OCI-LY3 (cell line): ENCODE measurements around the gene RBM34.

Source experiments
- H2AFZ ChIP-seq: fragments of 200-600, 300-600 bp; shearing (Covaris generic); 2 replicates; pipeline ENCODE4 v1.6.0; 2014; ENCODE audit warnings: antibody characterized with exemption, low read depth, low read length
- H3K27ac ChIP-seq: fragments of 200-600, 300-600 bp; sonication (generic); 2 replicates; pipeline ENCODE4 v1.5.1; 2014; ENCODE audit warnings: mild to moderate bottlenecking, low read length, moderate library complexity, mixed read lengths
- H3K27me3 ChIP-seq: fragments of 200-600, 300-600 bp; sonication (generic); 2 replicates; pipeline ENCODE4 v1.6.1; 2014; ENCODE audit warnings: low read depth, low read length, mixed read lengths
- H3K36me3 ChIP-seq: fragments of 200-600, 300-600 bp; sonication (generic); replicated peaks from 2 replicates; pipeline ENCODE3; 2014; ENCODE audit warnings: low read depth, low read length, mixed read lengths
- H3K4me1 ChIP-seq: fragments of 300-600, 200-600 bp; sonication (generic); 2 replicates; pipeline ENCODE4 v1.6.1; 2014; ENCODE audit warnings: low read length, mixed read lengths
- H3K4me2 ChIP-seq: fragments of 200-600, 300-600 bp; sonication (generic); 2 replicates; pipeline ENCODE4 v1.6.1; 2014; ENCODE audit warnings: low read length, mixed read lengths
- H3K4me3 ChIP-seq: fragments of 300-600, 200-600 bp; sonication (generic); 2 replicates; pipeline ENCODE4 v1.5.1; 2014; ENCODE audit warnings: antibody characterized with exemption, mild to moderate bottlenecking, low read length, moderate library complexity
- H3K79me2 ChIP-seq: fragments of 300-600, 200-600 bp; shearing (Covaris generic); 2 replicates; pipeline ENCODE4 v1.6.1; 2014; ENCODE audit warnings: mild to moderate bottlenecking, low read length, mixed read lengths
- H3K9ac ChIP-seq: fragments of 300-600, 200-600 bp; shearing (Covaris generic); 2 replicates; pipeline ENCODE4 v1.6.0; 2014; ENCODE audit warnings: mild to moderate bottlenecking, low read length, moderate library complexity
- H3K9me3 ChIP-seq: fragments of 200-600, 300-600 bp; shearing (Covaris generic); 2 replicates; pipeline ENCODE4 v1.6.1; 2014; ENCODE audit warnings: low read length, mixed read lengths; ENCODE audit not compliant: insufficient read depth
- H4K20me1 ChIP-seq: fragments of 200-600, 300-600 bp; sonication (generic); 2 replicates; pipeline ENCODE4 v1.6.1; 2016; ENCODE audit warnings: low read length, mixed read lengths; ENCODE audit not compliant: insufficient read depth
- CTCF ChIP-seq: fragments of 200-600, 300-600 bp; sonication (generic); IDR thresholded peaks from 2 replicates; pipeline ENCODE4 v1.5.1; 2014; ENCODE audit warnings: antibody characterized with exemption, low read length, low read depth
- EZH2phosphoT487 ChIP-seq: fragments of 200-600 bp; shearing (Covaris generic); IDR thresholded peaks from 2 replicates; pipeline ENCODE4 v1.6.1; 2018; ENCODE audit warnings: antibody characterized with exemption, mixed run types, low read depth

RBM34 gene

DNA sequence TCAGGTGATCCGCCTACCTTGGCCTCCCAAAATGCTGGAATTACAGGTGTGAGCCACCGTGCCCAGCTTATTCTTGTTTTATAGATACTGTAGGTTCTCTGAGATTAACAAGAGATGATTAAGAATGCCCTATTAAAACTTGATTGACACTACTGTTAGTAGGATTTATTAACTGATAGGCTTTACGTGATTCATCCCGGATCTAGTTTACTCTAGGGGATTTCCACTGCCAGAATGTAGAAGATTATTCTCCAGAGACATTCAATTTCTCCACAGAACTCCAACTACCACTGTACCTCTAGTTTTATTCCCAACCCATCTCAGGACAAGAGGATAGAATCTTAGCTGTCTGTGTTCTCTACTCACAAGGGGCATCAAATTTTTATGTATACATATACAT, 26.3 kb upstream of the RBM34 start:
- no peak overlapping the region for H3K4me3 ChIP-seq
- H3K4me1 ChIP-seq, result no peaks in the 10 kb centered on the region
- 0 out of 2 replicates have a peak, but pooled peaks cover 3% of the 10 kb centered on the region for H4K20me1 ChIP-seq
- no peak overlapping the region for H3K4me2 ChIP-seq
- H3K36me3 ChIP-seq, result peaks cover 26% of the 10 kb centered on the region
- H3K27ac ChIP-seq, result no peak overlapping the region
- H3K9me3 ChIP-seq, result no peaks in the 10 kb centered on the region
- H3K27me3 ChIP-seq, result no peaks in the 10 kb centered on the region
- H3K79me2 ChIP-seq, result no peaks in the 10 kb centered on the region
- no peak for TF ChIP-seq CTCF
- no peak for TF ChIP-seq EZH2phosphoT487
- no peak overlapping the region for H3K9ac ChIP-seq
- no peak overlapping the region for H2AFZ ChIP-seq

DNA sequence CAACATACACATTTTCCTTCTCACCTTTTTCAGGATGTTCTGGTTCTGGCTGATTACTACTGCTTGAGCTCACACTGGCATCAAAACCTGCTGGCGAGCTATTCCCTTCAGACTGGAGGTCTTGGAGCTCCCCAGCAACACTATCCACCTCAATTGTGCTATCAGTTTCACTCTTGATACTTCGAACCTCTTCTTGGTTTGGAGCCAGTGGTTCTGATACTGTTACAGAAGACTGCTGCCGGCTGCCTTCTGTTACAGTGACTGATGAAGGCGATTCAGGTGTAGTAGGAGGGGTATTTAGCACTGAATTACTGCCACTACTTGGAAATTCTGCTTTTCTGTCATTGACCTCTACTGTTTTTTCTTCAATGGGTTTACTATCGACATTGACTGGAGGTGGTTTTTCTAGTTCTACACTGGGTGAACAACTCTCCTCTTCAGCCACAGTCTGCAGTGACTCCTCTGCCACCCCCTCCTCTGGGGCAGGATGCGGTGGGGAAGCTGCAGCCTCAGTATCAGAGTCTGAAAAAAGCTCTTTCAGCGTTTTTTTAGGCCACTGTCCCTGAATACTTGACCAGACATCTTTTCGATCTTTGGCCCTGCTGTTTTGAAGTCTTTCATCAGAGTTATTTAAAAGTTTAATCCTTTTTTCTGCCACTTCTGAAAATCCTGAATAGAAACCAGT, 20.7 kb upstream of the RBM34 start:
- Histone ChIP-seq H3K36me3 (peaks cover 30% of the 10 kb centered on the region), H3K4me3 (no peak overlapping the region), H3K79me2 (0 out of 2 replicates have a peak, but pooled peaks cover 2% of the 10 kb centered on the region), H3K27me3 (no peaks in the 10 kb centered on the region), H3K27ac (no peak overlapping the region), H2AFZ (no peak overlapping the region), H3K9ac (no peak overlapping the region), H3K9me3 (no peaks in the 10 kb centered on the region), H4K20me1 (no peaks in the 10 kb centered on the region), H3K4me1 (no peaks in the 10 kb centered on the region), H3K4me2 (no peak overlapping the region)
- no peak for TF ChIP-seq EZH2phosphoT487
- TF ChIP-seq CTCF, result no peak

DNA sequence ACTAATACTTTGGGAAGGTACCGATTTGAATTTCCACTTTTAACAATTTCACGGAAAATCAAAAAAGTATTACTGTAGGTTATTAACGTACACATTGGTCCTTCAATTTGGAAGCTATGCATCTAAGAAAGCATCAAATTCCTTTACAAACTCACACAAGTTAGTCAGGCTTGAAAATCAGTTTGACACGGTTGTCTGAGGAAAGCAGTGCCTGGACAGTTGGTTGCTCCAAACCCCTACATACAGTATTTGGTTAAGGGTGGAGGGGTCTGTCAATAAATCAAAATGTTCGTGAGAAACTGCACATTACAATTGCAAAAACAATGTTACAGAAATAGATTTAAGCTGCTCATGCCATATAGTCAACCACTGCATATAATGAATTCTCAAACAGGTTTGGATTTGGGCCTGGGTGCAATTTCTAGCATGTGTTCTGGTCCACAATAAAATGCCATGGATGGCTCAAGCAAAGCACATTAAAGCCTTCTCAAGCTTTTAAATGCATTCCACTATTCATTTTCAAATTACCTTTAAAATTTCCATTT, 19.9 kb upstream of the RBM34 start:
- no peaks in the 10 kb centered on the region for H3K4me1 ChIP-seq
- H3K4me3 ChIP-seq, result no peak overlapping the region
- TF ChIP-seq CTCF (no peak), EZH2phosphoT487 (no peak)

GRCh38 chr1:235176486-235176885, 15.4 kb upstream of the RBM34 start:
- no peaks in the 10 kb centered on the region for H4K20me1 ChIP-seq
- no peak overlapping the region for H3K4me3 ChIP-seq
- H3K27me3 ChIP-seq, result no peaks in the 10 kb centered on the region
- H3K36me3 ChIP-seq, result peaks cover 39% of the 10 kb centered on the region
- TF ChIP-seq EZH2phosphoT487, result no peak
- no peak overlapping the region for H3K27ac ChIP-seq
- no peak overlapping the region for H2AFZ ChIP-seq
- no peaks in the 10 kb centered on the region for H3K9me3 ChIP-seq
- H3K79me2 ChIP-seq, result 0 out of 2 replicates have a peak, but pooled peaks cover 2% of the 10 kb centered on the region
- no peak overlapping the region for H3K9ac ChIP-seq
- H3K4me1 ChIP-seq, result no peaks in the 10 kb centered on the region
- H3K4me2 ChIP-seq, result no peak overlapping the region

More for the DNA sequence above, 19.9 kb upstream of the RBM34 start:
- Histone ChIP-seq H3K27ac (no peak overlapping the region), H3K4me2 (no peak overlapping the region), H3K79me2 (0 out of 2 replicates have a peak, but pooled peaks cover 2% of the 10 kb centered on the region), H4K20me1 (no peaks in the 10 kb centered on the region), H2AFZ (no peak overlapping the region), H3K9me3 (no peaks in the 10 kb centered on the region), H3K9ac (no peak overlapping the region), H3K27me3 (no peaks in the 10 kb centered on the region), H3K36me3 (peaks cover 34% of the 10 kb centered on the region)
